Adrenal gland (tissue), 12 donors: ENCODE results near the gene EFNA2. TPM values are rescaled to one million over a fixed set of nuclear protein-coding genes. Genes with fewer than 3 reads are reported as not detected.

Source experiments
- DNase-seq, 7 donors: peaks; one replicate each; pipeline ENCODE4 v3.0.0-alpha.2; 2019 to 2020
- H3K27ac ChIP-seq, 5 donors: fragments of 200-600 bp; sonication (generic) in 4 of 5; 1 replicate in 3 of 5; 2 replicates in 2 of 5; pipeline versions ENCODE4 v1.5.1 to v1.8.0; 2016 to 2020; ENCODE audit warnings: mild to moderate bottlenecking in 1 of 5
- H3K27me3 ChIP-seq: fragments of 200-600 bp; 2 replicates; pipeline ENCODE4 v1.8.0; 2021
- H3K36me3 ChIP-seq, 2 donors: fragments of 200-600 bp; replicated peaks in 1 of 2; 1 replicate in 1 of 2; 2 replicates in 1 of 2; pipeline versions ENCODE4 v1.5.1 to v1.8.0; 2018 to 2022
- H3K4me1 ChIP-seq, 2 donors: fragments of 200-600 bp; replicated peaks in 1 of 2; 1 replicate in 1 of 2; 2 replicates in 1 of 2; pipeline versions ENCODE4 v1.5.1 to v1.8.0; 2018 to 2021
- H3K4me3 ChIP-seq, 4 donors: fragments of 200-600 bp; sonication (generic) in 3 of 4; one replicate each; pipeline ENCODE4 v1.5.1; 2016 to 2018
- H3K9me3 ChIP-seq, 3 donors: fragments of 200-600 bp; sonication (generic) in 1 of 3; replicated peaks in 1 of 3; 1 replicate in 2 of 3; 2 replicates in 1 of 3; pipeline versions ENCODE4 v1.5.1 to v1.8.0; 2016 to 2021
- CTCF ChIP-seq, 6 experiments: fragments of 450-650 bp in 4 of 6; fragments of 200-600 bp in 2 of 6; sonication (generic) in 1 of 6; IDR thresholded peaks; 1 replicate in 5 of 6; 2 replicates in 1 of 6; pipeline versions ENCODE4 v1.5.1 to v1.8.0; 2016 to 2021; ENCODE audit warnings: antibody characterized with exemption in 6 of 6, mild to moderate bottlenecking in 2 of 6, moderate library complexity in 1 of 6
- POLR2A ChIP-seq, 2 donors: fragments of 450-650 bp; IDR thresholded peaks; one replicate each; pipeline ENCODE4 v1.6.1; 2017; ENCODE audit warnings: antibody characterized with exemption in 2 of 2, mild to moderate bottlenecking in 2 of 2, moderate library complexity in 1 of 2
- WGBS, 4 donors: extraction: QIAGEN DNeasy Blood & Tissue Kit in 2 of 4; methylation state at CpG; one replicate each; pipeline versions ENCODE4 v1.1.5 to v1.1.7; 2013 to 2017; 5-methylcytosine and 5-hydroxymethylcytosine counted together
- intact Hi-C, 2 donors: fragments of 100-400 bp; cut with DNase I; formaldehyde crosslinking; loops; one replicate each; pipeline versions ENCODE4 v1.14.1 to v1.15.0; 2022 to 2023
- polyA plus RNA-seq, 3 donors: library from polyadenylated mRNA; stranded (reverse); fragments of 200-250 nt in 2 of 3; fragments of 350-450 nt in 1 of 3; fragmentation: Illumina TruSeq in 1 of 3; extraction: RNeasy Lipid Tissue Mini Kit (QIAGEN cat#74804) in 1 of 3; gene quantifications; one replicate each; pipeline ENCODE4 v1.2.3, GENCODE V29; 2013 to 2014
- total RNA-seq, 9 donors: library from RNA; depleted of rRNA in 4 of 9; stranded (reverse); fragments of >200 nt in 4 of 9; fragments of 120-200 nt in 1 of 9; fragmentation: NEBNext Ultra II Directional in 1 of 9; extraction: Animal tissue kit (Norgen Biotek cat#: 25700) in 1 of 9; gene quantifications; one replicate each; pipeline versions ENCODE4 v1.1.0 to v1.2.4, GENCODE V29; 2013 to 2023
- donor health status: healthy with polysubstance abuse.
- donor health status: Bipolar disorder and iron deficiency.
- donor health status: DM: yes; HTN: yes; CAD: no.
- donor health status: DM: no; HTN: no; CAD: no.
- donor health status: DM: no; HTN: no; CAD: no.
- donor health status: DM: yes; HTN: yes; CAD: no.

Gene EFNA2
- total and polyA plus RNA-seq, 12 donors: 0.11 TPM; not detected in 11

- peak in 4 of 7 donors; percentile 39 to 66 (median 52) for DNase-seq
- Histone ChIP-seq H3K27ac (peak overlapping the region in 4 of 5 donors; percentile 97 to 100 (median 98)), H3K4me1 (peaks cover 59 to 63% of the 10 kb centered on the region in 2 donors), H3K27me3 (no peaks in the 10 kb centered on the region), H3K4me3 (no peak overlapping the region), H3K36me3 (peaks cover 0 to 60% of the 10 kb centered on the region in 2 donors), H3K9me3 (no peaks in the 10 kb centered on the region)
- intact Hi-C loops: no loop called here
- 80 to 91% (median 83%) methylated on average over 26 to 52 of the region's 52 CpGs for WGBS, 4 donors
- TF ChIP-seq CTCF (IDR thresholded peaks at IDR 0.05) (no peak), POLR2A (IDR thresholded peaks at IDR 0.05) (no peak)
These were observed 30.2 kb upstream of the EFNA2 start for GRCh38 chr19:1255186-1256161.

GRCh38 chr19:1256646-1257474, 28.8 kb upstream of the EFNA2 start:
- Histone ChIP-seq H3K27me3 (no peaks in the 10 kb centered on the region), H3K9me3 (no peaks in the 10 kb centered on the region), H3K36me3 (peaks cover 0 to 50% of the 10 kb centered on the region in 2 donors), H3K27ac (peak overlapping the region in 3 of 5 donors; percentile 46 to 99 (median 98)), H3K4me1 (peaks cover 62 to 71% of the 10 kb centered on the region in 2 donors), H3K4me3 (no peak overlapping the region)
- DNase-seq: peak in 1 of 7 donors; percentile 49
- intact Hi-C loops: no loop called here
- TF ChIP-seq CTCF (IDR thresholded peaks at IDR 0.05) (no peak), POLR2A (IDR thresholded peaks at IDR 0.05) (no peak)
- 82 to 89% (median 84%) methylated on average over 16 to 46 of the region's 46 CpGs for WGBS, 4 donors

GRCh38 chr19:1257475-1258162, 28.1 kb upstream of the EFNA2 start:
- Histone ChIP-seq H3K27me3 (no peaks in the 10 kb centered on the region), H3K9me3 (no peaks in the 10 kb centered on the region), H3K27ac (peak overlapping the region in 4 of 5 donors; percentile 73 to 99 (median 89)), H3K4me1 (peaks cover 64 to 78% of the 10 kb centered on the region in 2 donors), H3K4me3 (no peak overlapping the region), H3K36me3 (peaks cover 0 to 50% of the 10 kb centered on the region in 2 donors)
- 64 to 73% (median 68%) methylated on average over 21 to 23 of the region's 23 CpGs for WGBS, 4 donors
- TF ChIP-seq CTCF (IDR thresholded peaks at IDR 0.05): no peak
- no peak for TF ChIP-seq POLR2A (IDR thresholded peaks at IDR 0.05)
- intact Hi-C loops: no loop called here
- no peak for DNase-seq
